ENCODE results near the gene FASN.
"Not testable (repeated sequence)": the region's sequence is repeated elsewhere in the genome, so short reads cannot be mapped to it uniquely, and the experiment has no call there.

Gene FASN

DNA sequence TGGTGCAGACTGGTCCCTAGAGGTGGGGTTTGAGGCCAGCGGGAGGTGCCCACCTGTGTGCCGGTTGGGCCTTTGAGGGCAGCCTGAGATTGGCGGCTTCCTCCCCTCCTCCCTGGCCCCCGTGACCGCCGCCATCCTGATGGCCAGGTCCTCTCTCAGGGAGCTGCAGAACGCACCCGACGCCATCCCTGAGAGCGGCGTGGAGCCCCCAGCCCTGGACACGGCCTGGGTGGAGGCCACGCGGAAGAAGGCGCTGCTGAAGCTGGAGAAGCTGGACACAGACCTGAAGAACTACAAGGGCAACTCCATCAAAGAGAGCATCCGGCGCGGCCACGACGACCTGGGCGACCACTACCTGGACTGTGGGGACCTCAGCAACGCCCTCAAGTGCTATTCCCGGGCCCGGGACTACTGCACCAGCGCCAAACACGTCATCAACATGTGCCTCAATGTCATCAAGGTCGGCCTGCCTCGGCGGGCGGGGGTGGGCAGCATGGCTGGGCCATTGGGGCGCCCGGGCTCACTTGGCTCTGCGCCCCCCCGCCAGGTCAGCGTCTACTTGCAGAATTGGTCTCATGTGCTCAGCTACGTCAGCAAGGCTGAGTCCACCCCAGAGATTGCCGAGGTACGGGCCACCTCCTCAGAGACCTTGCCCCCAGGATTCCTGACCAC lies 43.5 kb downstream of the FASN start:
- DNase-seq, result no peak

DNA sequence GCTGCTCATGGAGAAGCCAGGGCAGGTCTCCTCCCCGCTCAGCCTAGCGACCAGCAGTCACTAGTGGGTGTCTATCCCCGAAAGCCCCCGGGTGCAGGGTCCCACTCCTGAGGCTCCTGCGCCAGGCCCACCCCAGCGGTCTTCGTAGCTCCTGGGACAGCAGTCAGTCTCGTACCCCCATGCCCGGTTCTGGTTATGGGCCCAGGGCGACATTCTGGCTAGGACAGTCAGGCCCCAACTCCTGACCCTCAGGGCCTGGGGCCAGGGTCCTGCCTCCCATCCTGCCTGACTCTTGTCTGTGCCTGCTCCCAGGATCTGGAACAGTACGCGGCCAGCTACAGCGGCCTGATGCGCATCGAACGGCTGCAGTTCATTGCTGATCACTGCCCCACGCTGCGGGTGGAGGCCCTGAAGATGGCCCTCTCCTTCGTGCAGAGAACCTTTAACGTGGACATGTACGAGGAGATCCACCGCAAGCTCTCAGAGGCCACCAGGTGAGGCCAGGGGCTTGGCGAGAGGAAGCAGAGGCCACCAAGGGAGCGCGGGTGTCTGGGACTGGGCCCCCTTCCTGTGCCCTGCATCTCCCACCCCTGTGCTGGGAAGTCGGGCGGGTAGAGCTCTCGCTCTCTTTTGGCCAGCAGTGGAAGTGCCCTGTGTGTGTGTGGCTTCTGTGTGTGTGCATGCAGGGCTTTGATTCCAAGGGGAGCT lies 44.3 kb downstream of the FASN start:
- DNase-seq, result no peak

DNA sequence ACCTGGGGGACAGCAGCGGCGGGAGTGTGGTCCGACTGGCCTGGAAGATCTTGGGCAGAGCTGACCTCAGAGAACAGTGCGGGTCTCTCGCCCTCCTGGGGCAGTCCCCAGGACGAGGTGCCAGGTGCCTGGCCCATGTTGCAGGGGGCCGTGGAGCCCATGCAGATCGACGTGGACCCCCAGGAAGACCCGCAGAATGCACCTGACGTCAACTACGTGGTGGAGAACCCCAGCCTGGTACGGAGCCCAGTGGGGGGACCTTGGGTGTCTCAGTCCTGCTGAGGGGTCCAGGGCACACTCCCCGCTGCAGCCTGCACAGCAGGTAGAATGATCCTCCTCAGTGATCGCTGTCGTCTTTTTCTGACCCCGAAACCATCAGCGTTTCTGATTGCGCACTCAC lies 44.9 kb downstream of the FASN start:
- DNase-seq, result no peak

DNA sequence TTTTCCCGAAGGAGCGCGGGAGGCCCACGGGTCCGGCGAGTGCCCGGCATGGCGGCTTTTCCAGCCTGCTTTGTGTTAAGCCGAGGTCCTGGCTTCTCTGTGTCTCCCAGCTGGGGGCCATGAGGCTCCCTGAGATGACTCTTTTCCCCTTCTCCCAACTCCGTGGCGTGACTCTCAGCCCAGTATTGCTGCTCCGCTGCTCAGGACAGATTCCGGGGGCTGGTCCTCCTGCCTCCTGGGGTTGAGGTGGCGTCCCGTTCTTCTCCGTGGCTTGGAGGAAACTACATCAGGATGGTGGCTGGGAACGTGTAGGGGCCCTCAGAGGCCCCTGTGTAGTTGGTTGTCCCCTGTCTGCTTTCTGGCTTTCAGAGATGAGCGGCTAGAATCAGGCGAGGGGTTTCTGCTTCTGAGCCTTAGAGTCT lies 45.4 kb downstream of the FASN start:
- no peak for DNase-seq

DNA sequence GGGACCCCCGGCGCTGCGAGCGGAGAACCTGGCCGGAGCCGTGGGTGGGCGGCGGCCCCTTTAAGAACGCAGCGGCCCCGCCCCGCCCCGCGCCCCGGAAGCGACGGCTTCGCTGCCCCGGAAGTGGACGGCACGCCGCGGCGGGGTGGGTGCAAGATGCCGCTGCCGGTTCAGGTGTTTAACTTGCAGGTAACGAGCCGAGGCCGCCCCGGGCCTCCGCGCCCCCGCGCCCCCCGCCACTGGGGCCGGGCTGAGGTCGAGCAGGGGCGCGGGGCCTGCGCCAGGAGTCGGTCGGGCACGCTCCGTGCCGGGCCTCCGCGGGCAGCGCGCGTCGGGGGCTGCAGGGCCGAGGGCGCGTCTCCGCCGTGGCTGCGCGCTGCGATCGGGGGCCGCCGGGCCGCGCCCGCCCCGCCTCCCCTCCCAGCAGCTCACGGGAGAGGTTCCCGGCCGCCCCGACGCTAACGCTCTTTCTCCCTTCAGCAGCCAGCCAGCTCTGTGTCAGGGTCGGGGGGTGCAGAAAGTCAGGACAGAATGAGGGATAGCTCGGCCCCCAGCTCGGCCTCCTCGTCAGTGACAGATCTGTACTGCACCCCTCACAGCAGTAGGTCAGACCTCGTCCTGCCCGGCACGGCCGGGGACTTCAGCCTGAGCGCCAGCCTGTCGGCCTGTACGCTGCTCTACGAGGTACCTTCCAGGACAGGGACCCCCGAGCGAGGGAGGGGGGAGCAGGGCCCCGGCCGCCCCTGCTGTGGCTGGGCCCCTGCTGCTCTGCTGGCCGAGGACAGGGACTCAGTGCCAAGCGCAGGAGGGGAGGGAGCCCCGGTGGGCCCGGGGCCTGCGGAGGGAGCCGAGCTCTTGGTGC lies 46.0 kb downstream of the FASN start, which contains the start of the genes GPS1 and RFNG:
Gene GPS1, plus strand, starts transcription at position 123 of the 862 bp plus-strand sequence. Its CDS starts 34 bp downstream, at position 157.
Gene RFNG, minus strand, starts transcription at position 36 of the 862 bp plus-strand sequence. CDS start 45 bp downstream, outside the sequence.
- DNase-seq, result peak; percentile 65

DNA sequence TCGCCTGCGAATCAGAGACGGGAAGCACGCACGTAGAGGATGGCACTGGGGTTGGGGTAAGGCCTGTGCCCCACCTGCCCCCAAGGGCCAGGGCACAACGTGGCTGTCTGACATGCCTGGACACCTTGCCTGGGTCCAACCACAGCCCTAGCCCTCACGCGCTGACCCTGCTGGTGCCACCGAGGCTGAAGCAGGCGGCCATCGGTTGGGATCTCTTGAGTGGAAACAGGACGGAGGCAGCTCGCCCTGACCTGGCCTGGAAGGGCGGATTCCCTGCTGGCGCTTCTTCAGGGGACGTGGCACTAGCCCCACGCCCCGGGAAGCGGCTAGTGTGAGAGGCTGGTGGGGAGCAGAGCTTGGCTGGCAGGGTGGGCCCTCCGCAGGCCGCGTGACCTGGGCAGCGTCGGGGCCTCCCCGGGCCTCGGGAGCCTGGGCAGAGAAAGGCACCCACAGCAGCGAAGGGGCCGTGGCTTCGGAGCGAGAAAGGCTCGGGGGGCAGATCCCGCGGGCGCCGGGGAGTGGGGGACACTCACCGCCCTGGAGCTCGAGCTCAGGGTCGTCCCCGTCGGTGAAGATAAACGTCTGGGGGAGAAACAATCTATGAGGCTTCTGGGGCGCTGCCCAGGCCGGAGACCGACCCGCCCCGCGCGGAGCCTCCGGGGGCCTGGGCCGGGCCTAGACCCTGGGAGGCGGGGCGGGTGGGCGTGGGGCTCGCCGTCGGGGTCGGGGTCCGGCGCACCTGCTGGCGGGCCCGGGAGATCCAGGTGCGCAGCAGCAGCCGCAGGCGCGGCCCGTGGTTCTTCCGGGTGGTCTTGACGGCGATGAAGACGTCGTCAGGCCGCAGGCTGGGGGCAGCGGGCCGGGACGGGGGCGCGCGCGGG lies 47.0 kb downstream of the FASN start:
- no peak for DNase-seq

DNA sequence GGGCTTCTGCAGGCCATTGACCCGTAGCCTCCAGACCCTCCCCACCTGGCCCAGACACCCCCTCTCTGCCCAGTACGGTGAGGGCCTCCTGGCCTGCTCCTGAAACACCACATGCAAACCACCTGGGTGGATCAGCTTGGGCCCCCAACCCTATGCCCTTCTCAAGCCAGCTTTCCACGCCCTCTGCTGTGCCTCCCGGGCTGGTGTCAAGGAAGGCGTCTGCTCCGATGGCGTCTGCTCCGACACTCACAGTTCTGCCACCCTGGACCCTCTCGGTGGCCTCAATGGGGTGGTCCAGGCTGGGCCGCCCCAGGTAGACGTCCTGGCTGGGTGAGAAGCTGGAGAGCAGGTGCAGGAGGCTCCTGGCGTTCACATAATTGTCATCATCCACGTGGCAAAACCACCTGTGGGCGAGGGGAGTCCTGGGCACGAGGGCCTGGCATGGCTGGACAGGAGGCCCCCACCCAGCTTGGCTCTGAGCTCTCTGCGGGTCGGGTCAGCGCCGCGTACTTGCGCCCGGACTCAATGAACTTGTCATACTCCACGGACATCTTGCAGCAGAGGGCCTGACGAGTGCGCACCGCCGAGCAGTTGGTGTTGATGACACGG lies 47.8 kb downstream of the FASN start:
- no peak for DNase-seq

DNA sequence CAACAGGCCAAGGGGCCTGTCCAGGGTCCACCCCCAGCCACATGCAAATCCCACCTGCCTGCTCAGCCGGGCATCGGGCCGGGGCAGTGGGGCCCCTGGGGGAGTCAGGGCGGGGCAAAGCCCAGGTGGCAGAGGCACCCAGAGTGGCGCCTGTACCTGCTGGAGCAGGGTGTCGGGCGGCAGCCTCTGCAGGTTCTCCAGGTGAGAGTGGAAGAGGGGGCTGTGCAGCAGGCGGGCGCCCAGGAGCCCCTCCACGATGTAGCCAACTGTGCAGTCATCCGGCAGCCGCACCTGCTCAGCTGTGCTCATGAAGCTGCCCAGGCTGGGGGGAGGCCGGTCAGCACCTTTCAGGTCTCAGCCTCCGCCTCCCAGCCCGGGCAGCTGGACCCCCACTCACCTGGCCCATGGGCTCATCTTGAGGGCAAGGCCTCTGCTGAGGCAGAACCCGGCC lies 48.5 kb downstream of the FASN start:
- DNase-seq, result no peak

DNA sequence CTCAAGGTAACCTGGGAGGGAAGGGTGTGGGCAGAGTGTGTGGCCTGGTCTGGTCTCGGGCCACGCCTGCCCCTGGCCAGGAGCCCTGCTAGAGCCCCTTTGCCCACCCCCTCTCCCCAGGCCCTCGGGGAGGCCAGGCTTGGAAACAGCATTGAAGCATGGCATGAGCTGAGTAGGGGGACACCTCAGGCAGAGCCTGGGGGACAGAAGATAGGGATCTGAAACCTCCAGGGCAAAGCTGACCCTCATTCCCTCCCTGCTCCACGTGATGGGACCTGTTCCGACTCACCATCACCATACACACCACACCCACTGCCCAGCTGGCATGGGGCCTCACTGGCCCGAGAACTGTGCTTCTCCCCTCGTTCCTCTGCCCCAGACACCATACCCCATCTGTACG lies 48.9 kb downstream of the FASN start:
- DNase-seq, result no peak

DNA sequence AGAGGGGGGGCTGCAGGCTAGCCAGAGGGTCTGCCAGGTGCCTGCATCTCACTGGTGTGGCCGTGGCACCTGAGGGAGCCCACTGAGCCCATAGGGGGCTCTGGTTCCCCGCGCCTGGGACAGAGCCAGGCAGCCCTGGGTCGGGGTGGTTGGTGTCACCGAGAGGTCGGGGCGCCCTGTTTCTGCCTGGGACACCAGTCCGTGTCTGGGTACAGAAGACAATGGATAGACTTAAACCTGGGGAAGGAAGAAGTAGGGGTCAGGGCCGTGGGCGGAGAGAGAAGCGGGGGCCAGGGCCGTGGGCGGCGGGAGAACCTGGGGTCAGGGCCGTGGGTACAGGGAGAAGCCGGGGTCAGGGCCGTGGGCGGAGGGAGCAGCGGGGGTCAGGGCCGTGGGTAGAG lies 49.5 kb downstream of the FASN start:
- DNase-seq, result no peak

DNA sequence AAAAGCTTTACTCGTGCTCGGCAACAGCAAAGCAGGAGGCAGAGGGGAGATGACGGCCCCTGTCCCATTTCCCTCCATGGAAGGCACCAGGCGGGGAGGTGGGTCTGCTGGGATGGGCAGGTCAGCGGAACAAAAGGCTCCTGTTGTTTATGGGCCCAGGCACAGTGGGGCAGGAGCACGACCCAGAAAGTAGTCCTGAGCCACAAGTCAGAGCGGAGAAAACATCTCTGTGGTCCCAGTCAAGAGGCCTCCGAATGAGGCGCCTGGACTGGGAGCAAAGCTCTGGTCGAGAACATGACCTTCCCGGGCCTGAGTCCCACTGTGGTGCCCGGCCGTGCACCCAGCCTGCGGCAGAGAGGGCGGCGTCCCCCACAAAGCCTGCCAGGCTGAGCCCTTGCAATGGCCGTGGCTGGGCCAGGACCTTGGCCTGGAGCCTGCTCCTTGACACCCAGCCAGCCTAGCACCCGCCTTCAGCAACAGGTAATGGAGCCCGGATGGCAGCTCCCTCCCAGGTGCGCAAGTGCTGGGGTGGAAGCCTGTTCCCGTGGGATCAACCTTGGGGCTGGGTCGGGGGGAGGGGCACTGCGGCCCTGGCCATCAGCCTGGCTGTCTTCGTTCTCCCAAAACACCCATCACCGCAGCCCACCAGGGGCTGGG lies 50.0 kb downstream of the FASN start:
- no peak for DNase-seq

DNA sequence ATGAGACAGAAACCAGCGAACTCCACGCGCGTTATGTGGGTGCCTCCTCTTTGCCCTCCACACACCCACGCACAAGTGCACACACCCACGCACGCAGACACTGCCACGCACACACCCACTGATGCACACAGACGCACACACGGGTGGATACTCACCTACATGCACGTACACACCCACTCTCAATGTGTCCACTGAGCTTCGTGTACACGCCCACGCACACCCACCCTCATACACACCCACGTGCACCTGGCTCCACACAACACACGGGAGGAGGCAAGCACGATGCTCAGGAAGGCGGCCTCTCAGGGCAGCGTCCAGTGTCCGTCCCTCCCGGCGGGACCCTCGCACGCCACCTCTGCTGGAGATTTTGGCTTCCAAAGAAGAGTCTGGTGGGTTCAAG lies 50.7 kb downstream of the FASN start:
- no peak for DNase-seq

DNA sequence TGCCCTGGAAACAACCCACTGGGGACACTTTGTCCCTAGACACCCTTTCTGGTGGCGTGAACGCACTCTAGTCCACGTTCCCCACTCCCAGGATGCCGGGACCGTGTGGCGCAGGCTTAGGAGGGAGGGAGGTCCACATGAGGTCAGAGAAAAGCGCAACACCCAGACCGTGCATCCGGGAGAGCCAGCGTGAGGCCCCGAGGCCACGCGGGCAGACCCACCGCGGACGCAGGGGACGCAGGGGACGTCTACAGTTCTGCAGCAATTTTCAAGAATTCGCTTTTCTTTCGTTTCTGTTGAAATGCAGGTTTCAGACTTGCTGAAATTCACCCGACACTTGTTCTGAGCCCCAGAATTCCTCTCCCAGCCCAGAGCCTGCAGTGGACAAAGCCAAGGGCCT lies 51.1 kb downstream of the FASN start:
- DNase-seq, result no peak

DNA sequence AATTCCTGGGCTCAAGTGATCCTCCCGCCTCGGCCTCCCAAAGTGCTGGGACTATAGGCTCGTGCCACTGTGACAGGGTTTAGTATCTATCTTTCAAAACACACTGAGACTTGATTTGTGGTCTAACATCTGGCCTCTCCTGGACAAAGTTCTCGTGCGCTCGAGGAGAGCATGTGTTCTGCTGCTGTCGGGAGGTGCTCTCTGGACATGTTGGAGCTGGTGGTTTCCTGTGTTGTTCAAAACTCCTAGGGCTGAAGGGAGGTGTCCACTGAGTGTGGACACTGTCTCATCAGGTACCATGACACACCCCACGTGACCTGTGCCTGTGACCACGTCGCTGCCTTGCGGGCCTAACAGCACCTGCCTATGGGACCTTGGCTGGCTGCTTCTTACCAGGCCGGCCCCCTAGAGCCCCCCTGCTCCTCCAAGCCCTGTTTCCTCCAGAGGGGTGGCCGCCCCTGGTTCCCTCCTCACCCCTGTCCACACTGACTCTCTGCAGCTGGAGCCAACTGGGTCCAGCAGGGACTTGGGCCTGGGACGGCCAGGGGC lies 52.0 kb downstream of the FASN start:
- no peak for DNase-seq

DNA sequence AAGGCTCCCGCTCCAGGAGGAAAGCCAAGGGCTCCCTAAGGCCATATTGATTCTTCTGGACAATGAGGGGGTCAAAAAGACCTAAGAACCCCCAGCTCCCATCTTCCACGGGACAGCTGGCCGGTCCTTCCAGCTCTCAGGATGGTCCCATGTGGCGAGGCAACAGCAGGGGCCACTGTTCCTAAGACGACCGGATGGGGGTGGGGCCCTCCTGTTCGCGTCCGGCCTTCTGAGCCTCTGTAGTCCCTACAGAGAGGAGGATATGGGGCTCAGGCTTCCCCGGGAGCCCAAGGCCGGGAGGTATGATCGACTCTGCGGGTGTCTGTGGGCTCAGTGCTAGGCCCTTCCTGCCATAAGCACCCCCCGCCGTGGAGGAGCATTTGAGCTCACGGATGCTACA lies 54.5 kb downstream of the FASN start:
- DNase-seq, result no peak

DNA sequence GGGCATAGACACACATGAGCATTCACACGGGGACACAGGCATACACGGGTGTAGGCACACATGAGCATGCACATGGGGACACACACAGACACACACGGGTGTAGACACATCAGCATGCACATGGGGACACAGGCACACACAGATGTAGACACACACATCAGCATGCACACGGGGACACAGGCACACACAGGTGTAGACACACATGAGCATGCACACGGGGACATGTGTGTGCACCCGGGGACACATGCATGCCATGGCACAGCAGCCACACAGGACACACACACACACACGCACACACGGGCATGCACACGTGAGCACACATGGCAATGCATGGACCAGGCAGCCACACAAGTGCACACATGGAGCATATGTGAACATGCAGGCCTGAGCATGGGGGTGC lies 55.4 kb downstream of the FASN start:
- no peak for DNase-seq

DNA sequence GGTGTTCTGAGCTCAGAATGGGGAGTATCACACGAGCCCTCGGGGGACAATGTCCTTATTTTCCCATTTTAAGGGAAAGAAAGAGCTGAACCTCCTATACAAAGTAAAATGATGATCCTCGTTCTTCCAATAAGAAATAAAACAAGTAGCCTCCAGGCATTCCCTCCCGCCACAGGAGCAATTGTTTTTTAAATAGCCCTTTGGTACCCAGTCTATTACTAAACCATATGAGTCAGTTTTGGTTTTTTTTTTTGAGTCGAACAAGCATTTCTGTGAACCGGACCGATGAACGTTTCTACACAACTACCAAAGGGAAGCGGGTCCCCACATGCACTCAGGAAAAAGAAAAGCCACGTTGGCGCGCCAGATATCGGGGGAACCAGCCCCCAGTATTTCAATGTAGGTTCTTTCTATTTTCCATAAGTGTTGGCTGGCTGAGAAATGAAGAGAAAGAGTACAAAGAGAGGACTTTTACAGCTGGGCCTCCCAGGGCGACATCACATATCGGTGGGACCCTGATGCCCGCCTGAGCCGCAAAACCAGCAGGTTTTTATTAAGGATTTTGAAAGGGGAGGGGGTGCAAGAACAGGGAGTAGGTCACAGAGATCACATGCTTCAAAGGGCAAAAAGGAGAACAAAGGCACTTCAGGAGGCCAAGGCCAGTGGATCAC lies 56.8 kb downstream of the FASN start:
- DNase-seq, result no peak

DNA sequence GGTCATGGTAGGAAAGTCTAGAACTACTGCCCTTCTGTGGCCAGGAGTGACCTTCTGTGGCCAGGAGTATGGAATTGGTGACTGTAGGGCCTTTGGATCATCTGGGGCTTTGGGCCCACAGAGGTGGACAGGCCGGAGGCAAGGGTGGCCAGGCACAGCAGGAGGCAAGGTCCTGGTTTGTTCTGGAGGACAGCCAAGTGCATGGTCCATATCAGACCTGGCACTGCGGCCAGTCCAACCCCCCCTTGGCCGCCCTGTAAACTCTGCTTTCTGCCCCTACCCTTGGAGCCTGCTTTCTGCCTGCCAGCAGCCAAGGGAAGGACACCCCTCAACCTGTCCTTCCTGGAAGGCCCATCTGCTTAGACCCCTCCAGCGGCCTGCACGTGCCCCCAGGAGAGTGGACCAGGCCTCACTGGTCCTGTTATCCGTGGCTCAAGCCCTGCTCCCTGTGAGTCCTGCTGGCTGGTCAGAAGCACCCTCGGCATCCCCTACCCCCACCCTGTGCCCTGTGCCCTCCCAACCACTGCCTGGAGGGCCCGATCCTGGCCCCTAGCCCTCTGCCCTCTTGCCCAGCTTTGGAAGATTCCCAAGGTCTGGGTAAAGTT lies 58.2 kb downstream of the FASN start:
- DNase-seq, result no peak

DNA sequence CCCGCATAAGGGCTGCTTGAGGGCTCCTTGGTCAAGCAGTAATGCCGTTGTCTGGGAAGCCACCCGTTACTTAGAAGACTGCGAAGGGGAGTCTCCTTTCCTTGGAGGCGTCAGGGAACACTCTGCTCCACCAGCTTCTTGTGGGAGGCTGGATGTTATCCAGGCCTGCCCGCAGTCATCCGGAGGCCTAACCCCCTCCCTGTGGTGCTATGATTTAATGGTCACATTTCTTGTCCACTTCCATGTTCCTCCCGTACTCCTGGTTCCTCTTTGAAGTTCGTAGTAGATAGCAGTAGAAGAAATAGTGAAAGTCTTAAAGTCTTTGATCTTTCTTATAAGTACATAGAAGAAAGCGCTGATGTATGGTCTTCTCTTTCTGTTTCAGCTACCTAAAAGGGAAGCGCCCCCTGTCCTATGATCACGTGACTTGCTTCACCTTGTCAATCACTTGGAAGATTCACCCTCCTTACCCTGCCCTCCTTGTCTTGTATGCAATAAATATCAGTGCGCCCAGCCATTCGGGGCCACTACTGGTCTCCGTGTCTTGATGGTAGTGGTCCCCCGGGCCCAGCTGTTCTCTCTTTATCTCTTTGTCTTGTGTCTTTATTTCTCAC lies 59.1 kb downstream of the FASN start:
- DNase-seq, result not testable (repeated sequence)

DNA sequence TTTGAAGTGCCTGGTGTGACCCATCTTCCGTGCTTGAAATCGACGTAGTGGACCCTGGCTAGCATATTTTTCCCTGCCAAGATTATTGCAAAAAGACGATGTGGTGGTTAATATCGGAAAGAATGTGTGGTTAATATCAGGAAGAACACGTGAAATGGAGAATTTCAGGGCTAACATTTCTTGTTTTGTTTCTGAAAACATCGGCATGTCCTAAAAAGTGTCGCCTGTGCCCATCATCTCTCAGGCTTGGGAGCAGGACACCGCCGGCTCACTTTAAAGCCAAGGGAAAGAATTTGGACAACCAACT lies 60.2 kb downstream of the FASN start:
- DNase-seq, result no peak

All from retina (tissue), 1 donor.